Activated CD8-positive, alpha-beta memory T cell treated with anti-CD3 and anti-CD28 coated beads, Interleukin-2, amount 50 U/mL, for 4 hours (primary cell): Measurements from ENCODE around the gene NANOS2.

ENCODE experiments used
- DNase-seq: peaks from one replicate; pipeline ENCODE4 v3.0.0-alpha.2; 2020

The NANOS2 gene

DNA sequence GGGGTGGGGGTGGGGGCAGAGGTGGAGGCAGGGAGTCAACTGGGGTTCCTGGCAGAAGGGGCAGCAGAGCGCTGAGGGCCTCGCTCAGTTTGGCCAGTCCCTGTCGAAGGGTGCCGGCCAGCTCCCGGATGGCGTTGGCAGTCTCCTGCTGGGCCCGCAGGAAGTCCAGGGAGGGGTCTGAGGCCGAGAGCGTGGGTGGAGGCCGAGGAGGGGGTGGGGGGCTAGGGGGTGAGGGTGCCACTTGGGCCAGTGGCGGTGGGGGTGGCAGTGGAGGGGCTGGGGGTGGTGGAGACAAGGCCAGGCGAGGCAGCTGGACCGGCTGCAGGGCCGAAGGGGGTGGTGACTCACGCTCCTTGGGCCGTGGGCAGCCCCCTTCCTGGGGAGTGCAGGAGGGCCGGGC is 23.7 kb downstream of the NANOS2 start:
- no peak for DNase-seq

GRCh38 chr19:45889210-45889885 is 25.2 kb downstream of the NANOS2 start:
- no peak for DNase-seq

DNA sequence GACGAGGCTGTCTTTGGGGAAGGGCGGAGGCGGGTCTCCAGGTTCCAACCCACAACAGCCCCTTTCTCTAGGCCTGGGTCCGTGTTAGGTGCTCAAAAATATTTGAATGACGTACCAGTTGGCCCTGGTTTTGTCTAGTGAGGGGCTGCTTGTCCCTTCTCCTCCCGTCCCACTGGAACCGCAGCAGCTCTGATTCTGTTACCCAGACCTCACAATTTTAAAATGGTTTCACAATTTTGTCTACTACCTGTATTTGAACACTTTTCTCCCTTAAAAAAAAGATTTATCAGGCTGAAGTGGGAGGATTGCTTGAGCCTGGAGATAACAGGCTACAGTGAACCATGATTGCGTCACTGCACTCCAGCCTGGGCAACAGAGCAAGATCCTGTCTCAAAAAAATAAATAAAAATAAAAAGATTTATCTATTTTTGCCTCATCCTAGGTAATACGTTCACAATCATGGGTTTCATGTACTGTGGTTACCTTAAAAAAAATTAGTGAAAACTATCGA is 27.3 kb downstream of the NANOS2 start:
- no peak for DNase-seq

GRCh38 chr19:45886427-45887199 is 28.0 kb downstream of the NANOS2 start:
- peak; percentile 88 for DNase-seq

- peak; percentile 88 for DNase-seq
Observed at GRCh38 chr19:45885556-45886426, 28.8 kb downstream of the NANOS2 start, which contains the start of gene IRF2BP1. IRF2BP1 (minus strand) TSS chr19:45886141; CDS start chr19:45885774, 367 bp downstream.

- DNase-seq = peak; percentile 24
Observed at GRCh38 chr19:45884682-45885555, 29.7 kb downstream of the NANOS2 start.

- no peak for DNase-seq
Observed at GRCh38 chr19:45883881-45884681, 30.5 kb downstream of the NANOS2 start.

- no peak for DNase-seq
Observed at GRCh38 chr19:45883586-45883880, 31.0 kb downstream of the NANOS2 start.

DNA sequence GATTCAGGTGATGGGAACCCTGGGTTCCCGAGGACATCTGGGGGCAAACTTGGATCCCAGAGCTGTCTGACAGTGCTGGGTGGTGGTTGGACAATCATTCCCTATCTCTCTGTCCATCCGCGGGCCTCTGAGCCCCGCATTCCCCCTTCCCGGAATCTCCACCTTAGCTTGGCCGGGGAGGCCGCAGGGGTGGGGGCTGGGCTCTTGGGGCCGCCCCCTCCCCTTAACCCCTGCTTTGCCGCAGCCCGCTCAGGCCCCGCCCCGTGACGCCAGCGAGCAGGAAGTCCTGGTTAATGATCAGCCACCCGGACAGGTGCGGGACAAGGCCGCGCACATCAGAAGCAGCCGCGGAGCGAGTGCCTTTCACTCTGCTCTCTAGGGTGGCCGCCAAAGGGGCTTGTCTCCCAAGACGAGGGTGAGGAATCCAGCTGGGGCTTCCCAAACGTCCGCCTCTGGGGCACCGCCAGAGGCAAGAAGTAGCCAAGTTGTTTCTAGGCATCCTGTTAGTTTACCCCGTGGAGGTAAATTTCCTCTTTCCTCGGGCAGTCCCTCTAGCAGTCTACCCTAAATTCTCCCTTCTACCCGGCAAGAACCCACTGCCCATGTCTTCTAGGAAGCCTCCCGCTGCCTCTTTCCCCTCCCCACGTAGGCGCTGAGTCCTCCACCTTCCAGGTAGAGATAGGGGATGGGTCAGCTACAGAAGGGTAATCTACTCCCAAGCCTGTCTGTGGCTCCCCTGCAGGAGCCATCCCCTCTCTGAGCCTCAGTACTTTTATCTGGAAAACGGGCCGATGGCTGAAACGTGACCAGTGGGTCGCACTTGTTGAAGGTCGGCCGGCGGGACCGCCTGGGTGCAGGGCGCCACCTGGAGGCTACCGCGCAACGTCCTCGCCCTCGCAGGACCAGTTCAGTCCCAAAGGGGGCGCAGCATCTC is 31.7 kb downstream of the NANOS2 start:
- peak; percentile 81 for DNase-seq

DNA sequence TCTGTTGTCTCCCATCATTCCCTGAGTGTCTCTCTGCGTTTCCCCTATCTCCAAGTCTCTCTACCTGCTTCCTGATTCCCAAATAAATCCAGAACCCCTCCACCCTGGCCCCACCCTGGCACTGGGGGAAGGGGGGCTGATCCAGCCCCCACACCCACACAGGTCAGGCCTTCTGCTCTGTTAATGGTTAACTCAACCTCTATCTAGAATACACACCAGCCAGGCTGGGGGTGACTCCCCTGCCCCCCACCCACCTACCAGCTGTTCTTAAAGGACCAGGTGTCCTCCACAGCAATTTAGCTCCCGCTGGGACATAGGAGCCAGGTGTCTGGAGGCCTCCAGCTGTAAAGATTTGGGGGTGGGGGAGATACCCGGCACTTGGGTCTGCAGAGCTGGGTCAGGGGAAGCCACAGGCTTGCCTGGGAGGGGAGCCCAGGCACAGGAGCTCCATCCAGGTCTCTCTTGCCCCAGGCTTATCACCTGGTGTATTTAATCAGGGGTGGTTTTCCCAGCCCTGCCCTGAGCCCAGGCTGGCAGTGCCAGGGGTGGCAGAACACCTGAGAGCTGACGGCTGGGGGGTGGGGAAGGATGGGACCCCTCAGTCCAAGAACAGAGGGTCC is 32.6 kb downstream of the NANOS2 start:
- no peak for DNase-seq

GRCh38 chr19:45881082-45881908 is 33.3 kb downstream of the NANOS2 start:
- no peak for DNase-seq

GRCh38 chr19:45879971-45880370 is 34.6 kb downstream of the NANOS2 start:
- DNase-seq = no peak

DNA sequence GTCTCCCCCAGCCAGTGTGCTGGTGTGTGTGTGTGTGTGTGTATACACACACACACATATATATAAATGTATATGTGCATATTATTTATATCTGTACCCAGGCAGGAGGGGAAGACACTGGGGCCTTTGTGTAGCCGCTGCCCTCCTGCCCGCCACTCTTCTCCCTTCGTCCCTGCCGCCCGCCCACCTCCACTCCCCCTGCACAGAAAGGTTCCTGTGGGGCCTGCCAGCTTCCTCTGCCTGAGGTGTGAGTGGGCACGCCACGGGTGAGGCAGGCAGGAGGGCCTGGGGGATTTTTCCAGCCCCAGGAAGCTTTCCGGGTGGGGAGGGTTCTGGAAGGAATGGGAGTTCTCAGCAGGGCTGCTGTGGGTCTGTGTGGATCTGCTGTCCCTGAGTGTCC is 35.5 kb downstream of the NANOS2 start:
- no peak for DNase-seq

DNA sequence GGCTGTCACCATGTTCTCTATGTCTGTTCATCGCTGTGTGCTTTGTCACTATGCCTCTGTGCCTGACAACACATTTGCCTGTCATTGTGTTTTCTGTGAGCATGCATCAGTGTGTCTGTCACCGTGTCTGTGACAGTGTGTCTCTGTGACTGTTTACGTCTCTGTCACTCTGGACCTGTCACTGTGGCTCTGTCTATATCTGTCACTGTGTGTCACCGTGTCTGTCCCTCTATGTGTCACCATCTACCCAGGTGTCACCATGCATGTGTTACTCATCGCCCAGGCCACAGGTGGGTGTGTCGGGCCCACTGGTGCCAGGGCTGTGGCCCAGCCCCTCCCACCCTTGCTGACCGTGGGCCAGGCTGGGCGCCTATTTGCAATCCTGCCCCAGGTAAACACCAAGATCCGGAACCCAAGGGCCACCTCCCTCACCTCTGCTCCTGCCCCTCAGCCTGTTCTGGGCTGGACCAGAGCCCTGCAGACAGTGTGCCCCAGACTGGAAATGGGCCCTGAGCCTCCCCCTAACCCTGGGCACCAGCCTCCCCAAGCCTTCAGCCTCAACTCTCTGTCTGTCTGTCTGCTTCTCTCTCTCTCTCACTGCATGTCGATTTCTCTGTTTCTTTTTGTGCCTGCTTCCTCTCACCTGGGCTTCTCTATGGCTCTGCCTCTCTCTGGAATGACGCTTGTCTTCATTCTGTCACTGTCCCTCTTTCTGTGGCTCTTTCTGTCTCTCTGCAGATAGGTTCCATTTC is 36.4 kb downstream of the NANOS2 start:
- no peak for DNase-seq

GRCh38 chr19:45876411-45877197 is 38.0 kb downstream of the NANOS2 start:
- no peak for DNase-seq

DNA sequence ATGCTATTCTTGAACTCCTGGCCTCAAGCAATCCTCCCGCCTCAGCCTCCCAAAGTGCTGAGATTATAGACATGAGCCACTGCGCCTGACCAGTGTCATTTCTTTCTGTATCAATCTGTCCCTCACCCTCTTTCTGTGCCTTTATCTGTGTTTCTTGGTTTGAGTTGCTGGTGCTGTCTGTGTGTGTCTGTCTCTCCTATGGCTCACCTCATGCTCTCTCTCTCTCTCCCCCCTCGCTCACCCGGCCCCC is 38.5 kb downstream of the NANOS2 start:
- DNase-seq = no peak

- DNase-seq = no peak
Observed at GRCh38 chr19:45874620-45874966, 40.0 kb downstream of the NANOS2 start.
